OCI-LY1 (cell line): ENCODE data around the gene EHD1.

ENCODE experiments used
- H2AFZ ChIP-seq: fragments of 200-600 bp; sonication (generic), shearing (Covaris generic); 2 replicates; pipeline ENCODE4 v1.6.0; 2014; ENCODE audit warnings: antibody characterized with exemption, mild to moderate bottlenecking, low read length
- H3F3A ChIP-seq: fragments of 200-600 bp; sonication (generic), shearing (Covaris generic); 2 replicates; pipeline ENCODE4 v1.6.0; 2014; ENCODE audit warnings: mild to moderate bottlenecking, antibody characterized with exemption, low read length, moderate library complexity; ENCODE audit not compliant: insufficient read depth
- H3K27ac ChIP-seq: fragments of 200-600 bp; sonication (generic); 2 replicates; pipeline ENCODE4 v1.5.1; 2014; ENCODE audit warnings: low read length, mixed run types, mild to moderate bottlenecking, low read depth; ENCODE audit not compliant: poor library complexity, severe bottlenecking
- H3K27me3 ChIP-seq: fragments of 200-600 bp; sonication (generic); 2 replicates; pipeline ENCODE4 v1.6.0; 2014; ENCODE audit warnings: antibody characterized with exemption, mild to moderate bottlenecking, low read length, moderate library complexity; ENCODE audit not compliant: insufficient read depth
- H3K36me3 ChIP-seq: fragments of 200-600 bp; sonication (generic); 2 replicates; pipeline ENCODE4 v1.6.1; 2014; ENCODE audit warnings: mild to moderate bottlenecking, antibody characterized with exemption, low read length, moderate library complexity, mixed read lengths; ENCODE audit not compliant: insufficient read depth
- H3K4me1 ChIP-seq: fragments of 200-600 bp; sonication (generic); 2 replicates; pipeline ENCODE4 v1.5.1; 2014; ENCODE audit warnings: mild to moderate bottlenecking, low read length, moderate library complexity; ENCODE audit not compliant: insufficient read depth, severe bottlenecking
- H3K4me2 ChIP-seq: fragments of 200-600 bp; sonication (generic), shearing (Covaris generic); 2 replicates; pipeline ENCODE4 v1.6.1; 2014; ENCODE audit warnings: low read length
- H3K4me3 ChIP-seq: fragments of 200-600 bp; sonication (generic); 2 replicates; pipeline ENCODE4 v1.5.1; 2014; ENCODE audit warnings: low read length, low read depth, mild to moderate bottlenecking, mixed read lengths; ENCODE audit not compliant: poor library complexity, severe bottlenecking
- H3K79me2 ChIP-seq: fragments of 200-600 bp; shearing (Covaris generic); 2 replicates; pipeline ENCODE4 v1.6.1; 2016; ENCODE audit warnings: mixed run types, low read length, mixed read lengths; ENCODE audit not compliant: insufficient read depth
- H3K9ac ChIP-seq: fragments of 200-600 bp; sonication (generic), shearing (Covaris generic); 2 replicates; pipeline ENCODE4 v1.6.1; 2014; ENCODE audit warnings: mild to moderate bottlenecking, low read length, mixed read lengths
- H3K9me2 ChIP-seq: fragments of 200-600 bp; sonication (generic), shearing (Covaris generic); 2 replicates; pipeline ENCODE4 v1.6.1; 2014; ENCODE audit warnings: low read depth, mild to moderate bottlenecking, low read length, mixed read lengths
- H3K9me3 ChIP-seq: fragments of 200-600 bp; shearing (Covaris generic); 2 replicates; pipeline ENCODE4 v1.6.1; 2014; ENCODE audit warnings: low read length, mixed read lengths
- H4K20me1 ChIP-seq: fragments of 200-600 bp; sonication (generic), shearing (Covaris generic); 2 replicates; pipeline ENCODE4 v1.6.0; 2016; ENCODE audit warnings: mild to moderate bottlenecking, low read length; ENCODE audit not compliant: insufficient read depth
- CTCF ChIP-seq: fragments of 200-600 bp; sonication (generic), shearing (Covaris generic); IDR thresholded peaks from 2 replicates; pipeline ENCODE4 v1.5.1; 2017; ENCODE audit warnings: mild to moderate bottlenecking, antibody characterized with exemption, low read length, moderate library complexity, mixed read lengths
- EZH2 ChIP-seq: fragments of 200-600 bp; sonication (generic), shearing (Covaris generic); IDR thresholded peaks from 2 replicates; pipeline ENCODE4 v1.8.0; 2017; ENCODE audit warnings: borderline replicate concordance, mixed run types, mild to moderate bottlenecking, antibody characterized with exemption, low read length, moderate library complexity, mixed read lengths

Gene EHD1

DNA sequence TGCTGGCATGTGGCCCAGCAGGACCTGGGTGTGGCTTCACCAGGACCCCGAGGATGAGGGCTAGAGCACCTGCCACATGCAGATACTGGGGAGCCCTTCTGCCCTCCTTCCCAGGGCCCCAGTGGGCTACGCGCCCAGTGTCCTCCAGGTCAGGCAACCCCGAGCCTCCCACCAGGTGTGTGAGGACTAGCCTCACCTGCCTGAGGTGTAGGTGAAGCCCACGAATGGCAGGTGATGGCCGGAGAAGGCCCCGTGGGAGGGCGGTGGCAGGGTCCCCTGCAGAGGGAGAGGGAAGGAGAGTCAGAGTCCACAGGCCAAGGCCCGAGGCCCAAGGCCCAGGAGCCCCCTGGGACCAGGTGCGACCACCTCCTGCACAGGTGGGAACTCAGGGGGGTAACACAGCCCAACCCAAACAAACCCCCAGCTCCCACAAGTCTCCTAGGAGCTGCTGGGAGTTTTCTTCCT is 40.5 kb downstream of the EHD1 start:
- H2AFZ ChIP-seq = no peak overlapping the region
- H3K27ac ChIP-seq = no peak overlapping the region
- H3K36me3 ChIP-seq = peaks cover 39% of the 10 kb centered on the region

DNA sequence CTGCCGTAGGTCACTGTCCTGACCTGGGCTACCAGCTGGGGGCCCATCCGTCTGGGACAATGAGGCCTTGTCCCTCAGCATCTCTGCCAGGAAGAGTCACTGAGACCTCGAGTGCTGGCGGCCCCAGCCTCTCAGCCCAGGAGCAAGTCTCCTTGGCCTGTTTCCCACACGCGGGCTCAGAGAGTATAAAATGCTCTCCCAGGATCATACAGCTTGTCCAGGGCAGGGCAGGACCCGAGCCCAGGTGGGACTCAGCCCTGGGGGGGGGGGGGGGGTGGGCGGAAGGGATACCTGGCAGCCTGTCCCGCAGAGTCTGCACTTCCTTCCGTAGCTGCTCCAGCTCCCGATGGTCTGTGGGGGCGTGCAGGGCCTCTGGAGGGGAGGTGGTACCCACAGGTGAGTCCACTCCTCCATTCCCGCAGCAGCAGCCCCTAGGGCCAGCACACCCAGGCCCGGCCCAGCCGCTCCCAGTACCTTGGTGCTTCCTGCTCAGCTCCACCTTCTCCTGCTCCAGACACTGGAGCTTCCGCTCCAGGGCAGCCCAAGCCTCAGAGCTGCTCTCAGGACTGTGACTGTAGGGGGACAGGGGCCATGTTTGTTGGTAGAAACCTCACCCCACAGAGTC is 41.9 kb downstream of the EHD1 start:
- H3K9me3 ChIP-seq = no peaks in the 10 kb centered on the region
- no peaks in the 10 kb centered on the region for H4K20me1 ChIP-seq
- no peak overlapping the region for H3K27ac ChIP-seq
- no peak overlapping the region for H2AFZ ChIP-seq
- H3K4me1 ChIP-seq = no peaks in the 10 kb centered on the region
- no peaks in the 10 kb centered on the region for H3F3A ChIP-seq
- H3K27me3 ChIP-seq = no peaks in the 10 kb centered on the region
- H3K36me3 ChIP-seq = peaks cover 48% of the 10 kb centered on the region
- no peak overlapping the region for H3K4me3 ChIP-seq
- no peaks in the 10 kb centered on the region for H3K9me2 ChIP-seq
- no peaks in the 10 kb centered on the region for H3K79me2 ChIP-seq
- no peak overlapping the region for H3K9ac ChIP-seq
- TF ChIP-seq CTCF = no peak
- no peak for TF ChIP-seq EZH2
- H3K4me2 ChIP-seq = no peak overlapping the region

More for the DNA sequence above, 40.5 kb downstream of the EHD1 start:
- no peaks in the 10 kb centered on the region for H3K9me2 ChIP-seq
- no peak overlapping the region for H3K4me3 ChIP-seq
- H3K4me1 ChIP-seq = peaks cover 2% of the 10 kb centered on the region
- no peak overlapping the region for H3K4me2 ChIP-seq
- H4K20me1 ChIP-seq = no peaks in the 10 kb centered on the region
- no peaks in the 10 kb centered on the region for H3K9me3 ChIP-seq
- H3K9ac ChIP-seq = no peak overlapping the region
- H3F3A ChIP-seq = no peaks in the 10 kb centered on the region
- no peaks in the 10 kb centered on the region for H3K27me3 ChIP-seq
- no peaks in the 10 kb centered on the region for H3K79me2 ChIP-seq
- TF ChIP-seq EZH2 = no peak
- no peak for TF ChIP-seq CTCF

DNA sequence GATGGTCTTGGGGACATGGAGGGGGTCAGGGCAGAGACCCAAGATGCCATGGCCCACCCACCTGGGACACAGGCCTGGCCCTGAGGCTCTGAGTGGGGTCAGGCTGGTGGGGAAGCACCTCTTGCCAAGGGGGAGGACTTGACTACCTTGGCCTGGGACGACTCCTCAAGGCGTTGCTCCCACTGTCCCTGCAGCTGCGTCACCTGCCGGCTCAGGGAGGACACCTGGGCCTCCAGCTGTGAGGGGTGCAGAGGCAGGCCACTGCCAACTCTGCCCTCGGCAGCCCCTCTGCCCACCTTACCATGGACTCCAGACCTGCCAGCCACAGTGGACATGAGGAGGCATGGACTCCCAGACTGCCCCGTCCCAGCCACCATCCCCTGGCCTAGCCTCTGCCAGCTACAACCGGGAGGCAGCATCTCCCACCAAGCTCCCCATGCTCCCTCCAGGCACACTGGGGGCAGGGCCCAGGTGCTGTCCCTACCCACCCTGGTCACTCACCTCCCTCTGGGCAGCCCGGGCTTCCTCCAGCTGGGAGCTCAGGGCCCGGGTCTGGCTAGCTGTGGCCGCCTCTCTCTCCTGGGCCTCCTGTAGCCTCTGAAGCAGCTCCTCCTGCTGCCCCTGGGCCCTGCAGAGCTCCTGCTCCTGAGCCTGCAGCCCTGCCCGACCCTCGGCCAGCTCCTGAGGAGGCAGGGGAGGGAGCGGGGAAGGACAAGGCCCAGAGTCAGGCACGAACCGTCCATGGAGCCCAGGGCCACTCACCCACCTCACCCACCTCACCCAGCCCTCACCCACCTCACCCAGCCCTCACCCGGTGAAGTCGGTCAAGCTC is 42.6 kb downstream of the EHD1 start:
- no peaks in the 10 kb centered on the region for H4K20me1 ChIP-seq
- H3K9ac ChIP-seq = no peak overlapping the region
- H3K4me2 ChIP-seq = no peak overlapping the region
- H3K4me3 ChIP-seq = no peak overlapping the region
- H2AFZ ChIP-seq = no peak overlapping the region
- no peak overlapping the region for H3K27ac ChIP-seq
- TF ChIP-seq CTCF (no peak), EZH2 (no peak)
- H3K4me1 ChIP-seq = no peaks in the 10 kb centered on the region
- H3F3A ChIP-seq = no peaks in the 10 kb centered on the region
- no peaks in the 10 kb centered on the region for H3K79me2 ChIP-seq
- H3K27me3 ChIP-seq = no peaks in the 10 kb centered on the region
- peaks cover 53% of the 10 kb centered on the region for H3K36me3 ChIP-seq
- no peaks in the 10 kb centered on the region for H3K9me3 ChIP-seq
- no peaks in the 10 kb centered on the region for H3K9me2 ChIP-seq
